A549 (cell line): Measurements from ENCODE around the gene ZFYVE28. TPM values are rescaled to one million over a fixed set of nuclear protein-coding genes. Genes with fewer than 3 reads are reported as not detected.
A peak's percentile ranks its signal among the peaks of the same experiment; 100 is the strongest.

Experiments
- ATAC-seq, 2 experiments: fragments of 200-7000 bp in 1 of 2; fragments of >200 bp in 1 of 2; cut with Nextera tagmentation in 1 of 2; cut with Tn5 transposase in 1 of 2; 3 replicates each; pipeline versions ENCODE4 v1.8.0 to v1.9.1; 2018 to 2020; ENCODE audit warnings: mild to moderate bottlenecking in 1 of 2, moderate library complexity in 1 of 2
- CTCF ChIA-PET: fragments of 300-600 bp; sonication (Branson Sonifier 250); formaldehyde crosslinking; extraction: SDS; loops from one replicate; lab custom pipeline; 2021; ENCODE audit warnings: antibody characterized with exemption, inconsistent platforms; lab: Yijun Ruan, JAX
- POLR2A ChIA-PET: fragments of 350-600 bp; formaldehyde crosslinking; extraction: SDS; loops from one replicate; lab custom pipeline; 2021; ENCODE audit warnings: antibody characterized with exemption, inconsistent platforms; lab: Yijun Ruan, JAX
- DNase-seq, 2 experiments: peaks; one replicate each; pipeline versions ENCODE4 v3.0.0 to v3.0.0-alpha.2; 2011 to 2016; ENCODE audit warnings: low read depth in 1 of 2, low spot score in 1 of 2
- FAIRE-seq: peaks from 2 replicates; lab custom pipeline; 2011; peaks lifted over from hg19 to GRCh38; lab: Jason Lieb, UNC
- H3K27ac ChIP-seq, 2 experiments: fragments of >200 bp; sonication (Bioruptor Twin); formaldehyde crosslinking; 3 replicates each; pipeline ENCODE4 v1.5.1; 2016 to 2017
- H3K4me1 ChIP-seq: fragments of >200 bp; sonication (Bioruptor Twin); formaldehyde crosslinking; 3 replicates; pipeline ENCODE4 v1.6.1; 2016
- H3K4me2 ChIP-seq: fragments of >200 bp; sonication (Bioruptor Twin); formaldehyde crosslinking; 3 replicates; pipeline ENCODE4 v1.6.1; 2016
- H3K4me3 ChIP-seq: fragments of >200 bp; sonication (Bioruptor Twin); formaldehyde crosslinking; 3 replicates; pipeline ENCODE4 v1.5.1; 2016
- H3K9me3 ChIP-seq: fragments of >200 bp; sonication (Bioruptor Twin); formaldehyde crosslinking; 3 replicates; pipeline ENCODE4 v1.6.1; 2016
- ATOH8 ChIP-seq: fragments of 250-450 bp; sonication (Bioruptor Pico); IDR thresholded peaks from 2 replicates; pipeline ENCODE4 v1.5.0; 2020; ENCODE audit warnings: low read depth, mild to moderate bottlenecking, moderate library complexity
- CBX2 ChIP-seq: fragments of 200-600 bp; sonication (generic); IDR thresholded peaks from 2 replicates; pipeline ENCODE4 v1.6.1; 2016; ENCODE audit warnings: low read depth, mild to moderate bottlenecking, borderline replicate concordance
- CBX8 ChIP-seq: fragments of 200-600 bp; sonication (generic); IDR thresholded peaks from 2 replicates; pipeline ENCODE4 v1.6.1; 2016
- CEBPB ChIP-seq, 2 experiments: fragments of >200 bp in 1 of 2; sonication (Bioruptor Twin) in 1 of 2; formaldehyde crosslinking in 1 of 2; IDR thresholded peaks; 2 replicates each; pipeline ENCODE4 v1.6.1; 2012 to 2016
- CHD2 ChIP-seq: fragments of 150-350 bp; IDR thresholded peaks from 2 replicates; pipeline ENCODE4 v1.6.1; 2014; ENCODE audit warnings: low read length; ENCODE audit not compliant: partially characterized antibody
- EHF ChIP-seq: fragments of 250-450 bp; sonication (Bioruptor Pico); IDR thresholded peaks from 2 replicates; pipeline ENCODE4 v1.5.0; 2020; ENCODE audit warnings: mild to moderate bottlenecking
- EP300 ChIP-seq, 2 experiments: fragments of >200 bp; sonication (Bioruptor Twin); formaldehyde crosslinking; IDR thresholded peaks; 2 replicates in 1 of 2; 3 replicates in 1 of 2; pipeline ENCODE4 v1.6.1; 2016 to 2017
- FOXS1 ChIP-seq: fragments of 250-450 bp; sonication (Bioruptor Pico); IDR thresholded peaks from 2 replicates; pipeline ENCODE4 v1.5.0; 2020; ENCODE audit warnings: mild to moderate bottlenecking, moderate library complexity
- HDAC2 ChIP-seq: fragments of 200-600 bp; sonication (generic); IDR thresholded peaks from 2 replicates; pipeline ENCODE4 v1.6.1; 2016
- HES2 ChIP-seq: fragments of >200 bp; sonication (Bioruptor Twin); formaldehyde crosslinking; IDR thresholded peaks from 2 replicates; pipeline ENCODE4 v1.6.1; 2016
- HOXA7 ChIP-seq: fragments of 250-450 bp; sonication (Bioruptor Pico); IDR thresholded peaks from 2 replicates; pipeline ENCODE4 v1.5.0; 2020; ENCODE audit warnings: mild to moderate bottlenecking, moderate library complexity
- HOXB13 ChIP-seq: fragments of 250-450 bp; sonication (Bioruptor Pico); IDR thresholded peaks from 2 replicates; pipeline ENCODE4 v1.5.0; 2020; ENCODE audit warnings: low read depth, mild to moderate bottlenecking, moderate library complexity
- HOXB5 ChIP-seq: fragments of 250-450 bp; sonication (Bioruptor Pico); IDR thresholded peaks from 2 replicates; pipeline ENCODE4 v1.5.0; 2020; ENCODE audit warnings: mild to moderate bottlenecking, moderate library complexity
- JUN ChIP-seq, 2 experiments: fragments of >200 bp; sonication (Bioruptor Twin); formaldehyde crosslinking; IDR thresholded peaks; 2 replicates in 1 of 2; 3 replicates in 1 of 2; pipeline ENCODE4 v1.6.1; 2016 to 2017
- KDM1A ChIP-seq: fragments of 200-600 bp; sonication (generic); IDR thresholded peaks from 2 replicates; pipeline ENCODE4 v1.6.1; 2016; ENCODE audit warnings: low read depth, mild to moderate bottlenecking
- MAFK ChIP-seq: fragments of 450-650 bp; IDR thresholded peaks from 2 replicates; pipeline ENCODE4 v1.6.1; 2014; ENCODE audit not compliant: partially characterized antibody
- MAX ChIP-seq: IDR thresholded peaks from 2 replicates; pipeline ENCODE4 v1.6.1; 2012
- MYC ChIP-seq: IDR thresholded peaks from 2 replicates; pipeline ENCODE4 v1.6.1; 2012; ENCODE audit warnings: mild to moderate bottlenecking, inconsistent platforms, low read length, improper control_type of control experiment, borderline replicate concordance
- NFE2L2 ChIP-seq: fragments of 150-350 bp; conservative IDR thresholded peaks from 2 replicates; pipeline ENCODE4 v1.6.1; 2014; ENCODE audit warnings: low read length
- NR3C1 ChIP-seq: fragments of >200 bp; sonication (Bioruptor Twin); formaldehyde crosslinking; IDR thresholded peaks from 3 replicates; pipeline ENCODE4 v1.6.1; 2017
- PBX3 ChIP-seq: IDR thresholded peaks from 2 replicates; pipeline ENCODE4 v1.6.1; 2012
- RAD21 ChIP-seq, 2 experiments: fragments of >200 bp in 1 of 2; sonication (Bioruptor Twin) in 1 of 2; formaldehyde crosslinking in 1 of 2; IDR thresholded peaks in 1 of 2; conservative IDR thresholded peaks in 1 of 2; 2 replicates in 1 of 2; 3 replicates in 1 of 2; pipeline ENCODE4 v1.6.1; 2012 to 2018; ENCODE audit warnings: inconsistent platforms in 1 of 2
- RARB ChIP-seq: fragments of 250-450 bp; sonication (Bioruptor Pico); IDR thresholded peaks from 2 replicates; pipeline ENCODE4 v1.8.0; 2021; ENCODE audit warnings: mild to moderate bottlenecking, moderate library complexity
- RCOR1 ChIP-seq: fragments of 150-350 bp; IDR thresholded peaks from 2 replicates; pipeline ENCODE4 v1.6.1; 2014; ENCODE audit warnings: antibody characterized with exemption, low read length, low read depth
- RNF2 ChIP-seq: fragments of 200-600 bp; sonication (generic); IDR thresholded peaks from 2 replicates; pipeline ENCODE4 v1.6.1; 2016; ENCODE audit warnings: low read depth, mild to moderate bottlenecking, antibody characterized with exemption, moderate library complexity, borderline replicate concordance
- SMC3 ChIP-seq: fragments of >200 bp; sonication (Bioruptor Twin); formaldehyde crosslinking; IDR thresholded peaks from 3 replicates; pipeline ENCODE4 v1.6.1; 2018; ENCODE audit warnings: inconsistent platforms
- SREBF2 ChIP-seq: fragments of 450-650 bp; IDR thresholded peaks from 2 replicates; pipeline ENCODE4 v1.6.1; 2014; ENCODE audit warnings: mild to moderate bottlenecking, moderate library complexity
- ZC3H11A ChIP-seq: fragments of 450-650 bp; IDR thresholded peaks from 2 replicates; pipeline ENCODE4 v1.6.1; 2014; ENCODE audit warnings: antibody characterized with exemption, mild to moderate bottlenecking
- ZFP36 ChIP-seq: fragments of 450-650 bp; IDR thresholded peaks from 2 replicates; pipeline ENCODE4 v1.6.1; 2014; ENCODE audit warnings: borderline replicate concordance; ENCODE audit not compliant: partially characterized antibody
- WGBS: methylation state at CpG from one replicate; pipeline ENCODE4 v1.1.6; 2017; ENCODE audit errors: missing lambda C conversion rate; 5-methylcytosine and 5-hydroxymethylcytosine counted together
- polyA plus RNA-seq, 4 experiments: library from polyadenylated mRNA; depleted of rRNA in 3 of 4; stranded (reverse); fragments of >200 nt; fragmentation: RNase III in 1 of 4; extraction: RNeasy Plus Mini Kit Qiagen cat#74134 plus additional on column Dnase treatment in 1 of 4; gene quantifications; 2 replicates in 3 of 4; 3 replicates in 1 of 4; pipeline ENCODE4 v1.2.3, GENCODE V29; 2011 to 2017
- TF ChIP-seq, protein P1 (sequence below): fragments of 250-450 bp; sonication (Bioruptor Pico); IDR thresholded peaks from 2 replicates; pipeline ENCODE4 v1.5.0; 2021; ENCODE audit warnings: mild to moderate bottlenecking, moderate library complexity, borderline replicate concordance

ZFYVE28 gene
- polyA plus RNA-seq, 2 of the 4 experiments (the other 2 are of a cell fraction) = 2.1 to 2.3 TPM

- H3K4me1 ChIP-seq = 0 out of 3 replicates have a peak, but pooled peaks cover 3% of the 10 kb centered on the region
- POLR2A ChIA-PET = no interaction called here
- peak in 1 of 2 experiments; percentile 23 for DNase-seq
- TF ChIP-seq, protein P1, sequence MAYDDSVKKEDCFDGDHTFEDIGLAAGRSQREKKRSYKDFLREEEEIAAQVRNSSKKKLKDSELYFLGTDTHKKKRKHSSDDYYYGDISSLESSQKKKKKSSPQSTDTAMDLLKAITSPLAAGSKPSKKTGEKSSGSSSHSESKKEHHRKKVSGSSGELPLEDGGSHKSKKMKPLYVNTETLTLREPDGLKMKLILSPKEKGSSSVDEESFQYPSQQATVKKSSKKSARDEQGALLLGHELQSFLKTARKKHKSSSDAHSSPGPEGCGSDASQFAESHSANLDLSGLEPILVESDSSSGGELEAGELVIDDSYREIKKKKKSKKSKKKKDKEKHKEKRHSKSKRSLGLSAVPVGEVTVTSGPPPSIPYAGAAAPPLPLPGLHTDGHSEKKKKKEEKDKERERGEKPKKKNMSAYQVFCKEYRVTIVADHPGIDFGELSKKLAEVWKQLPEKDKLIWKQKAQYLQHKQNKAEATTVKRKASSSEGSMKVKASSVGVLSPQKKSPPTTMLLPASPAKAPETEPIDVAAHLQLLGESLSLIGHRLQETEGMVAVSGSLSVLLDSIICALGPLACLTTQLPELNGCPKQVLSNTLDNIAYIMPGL (CRISPR knock-in tag) = no peak
- TF ChIP-seq HDAC2 (no peak), CBX8 (no peak), FOXS1 (CRISPR knock-in tag) (no peak), HES2 (no peak), RARB (CRISPR knock-in tag) (no peak), HOXA7 (no peak), CBX2 (no peak), JUN (IDR thresholded peaks at IDR 0.05) (no peak), NFE2L2 (no peak)
- TF ChIP-seq, all 56 proteins: peak for 0
- H3K4me3 ChIP-seq = no peak overlapping the region
- 77% methylated on average over 10 of the region's 20 CpGs for WGBS
- FAIRE-seq (no peak), ATAC-seq (peak; percentile 37 to 56; a peak in 3 of 6 replicates)
- CTCF ChIA-PET = interaction anchor here (0.8 to 2.6 kb wide), 11 partner anchors 14 to 222 kb away, joined by 3 to 21 read pairs (median 4); partner anchors contain the start of genes CFAP99 and RNF4
- H3K4me2 ChIP-seq = no peak overlapping the region
- no peaks in the 10 kb centered on the region for H3K9me3 ChIP-seq
- peak overlapping the region in 1 of 2 experiments; percentile 30; a peak in 1 of 6 replicates for H3K27ac ChIP-seq
Observed at GRCh38 chr4:2442175-2442993, 23.9 kb upstream of the ZFYVE28 start.

- peak; percentile 74 to 97 for ATAC-seq
- TF ChIP-seq CHD2 (no peak), MYC (no peak), ZC3H11A (no peak), ATOH8 (CRISPR knock-in tag) (no peak), RNF2 (no peak), EP300 (IDR thresholded peaks at IDR 0.05) (no peak), RARB (CRISPR knock-in tag) (no peak), EHF (CRISPR knock-in tag) (no peak), CBX2 (no peak), MAFK (no peak), KDM1A (no peak), ZFP36 (no peak), MAX (peak; percentile 41; the same call in 1 of the 2 replicates), RAD21 (conservative IDR thresholded peaks at IDR 0.05 in 1 of 2, IDR thresholded peaks at IDR 0.05 in 1 of 2) (peak; percentile 55 to 68), NR3C1 (no peak), CEBPB (IDR thresholded peaks at IDR 0.05) (no peak), HOXB5 (no peak), RCOR1 (no peak), HOXA7 (no peak), HOXB13 (CRISPR knock-in tag) (no peak), SMC3 (peak; percentile 57), SREBF2 (no peak), PBX3 (no peak)
Observed at GRCh38 chr4:2441393-2442174, 23.1 kb upstream of the ZFYVE28 start.

More at GRCh38 chr4:2441393-2442174, 23.1 kb upstream of the ZFYVE28 start:
- 66% methylated on average over 5 of the region's 14 CpGs for WGBS
- FAIRE-seq = no peak
- Histone ChIP-seq H3K27ac (peak overlapping the region in 1 of 2 experiments; percentile 30; a peak in 1 of 6 replicates), H3K4me2 (no peak overlapping the region), H3K4me1 (0 out of 3 replicates have a peak, but pooled peaks cover 3% of the 10 kb centered on the region), H3K4me3 (no peak overlapping the region), H3K9me3 (no peaks in the 10 kb centered on the region)
- peak; percentile 68 to 86 for DNase-seq
- ChIA-PET POLR2A (no interaction called here), CTCF (interaction anchor here (0.8 to 2.6 kb wide), 11 partner anchors 14 to 232 kb away, joined by 3 to 21 read pairs (median 4); partner anchors contain the start of genes CFAP99 and RNF4)
